Muscle layer of duodenum (tissue), 2 donors: ENCODE results near the gene RGL2.
"Not testable (repeated sequence)": the region's sequence is repeated elsewhere in the genome, so short reads cannot be mapped to it uniquely, and the experiment has no call there.

Experiments
- H3K27ac ChIP-seq: one replicate; pipeline ENCODE4 v1.7.0; 2013; ENCODE audit warnings: mild to moderate bottlenecking, low read length
- H3K27me3 ChIP-seq: one replicate; pipeline ENCODE4 v1.7.0; 2013; ENCODE audit warnings: low read depth, mild to moderate bottlenecking, control low read depth, low read length
- H3K36me3 ChIP-seq, 2 donors: one replicate each; pipeline ENCODE4 v1.7.0; 2013; ENCODE audit warnings: low read length in 2 of 2, control low read depth in 1 of 2, mild to moderate bottlenecking in 1 of 2; ENCODE audit not compliant: insufficient read depth in 2 of 2, control insufficient read depth in 1 of 2
- H3K4me1 ChIP-seq, 2 donors: one replicate each; pipeline ENCODE4 v1.7.0; 2013; ENCODE audit warnings: low read length in 2 of 2, mild to moderate bottlenecking in 2 of 2, control low read depth in 1 of 2, moderate library complexity in 1 of 2; ENCODE audit not compliant: insufficient read depth in 2 of 2, control insufficient read depth in 1 of 2
- H3K4me3 ChIP-seq, 2 donors: one replicate each; pipeline ENCODE4 v1.7.0; 2013; ENCODE audit warnings: low read length in 2 of 2, low read depth in 1 of 2, mild to moderate bottlenecking in 1 of 2
- H3K9me3 ChIP-seq, 2 donors: one replicate each; pipeline ENCODE4 v1.7.0; 2013; ENCODE audit warnings: low read length in 2 of 2, control low read depth in 1 of 2, mild to moderate bottlenecking in 1 of 2; ENCODE audit not compliant: control insufficient read depth in 1 of 2
- donor health status: healthy.

Gene RGL2

GRCh38 chr6:33288921-33289783, 9.6 kb downstream of the RGL2 start, which contains the start of the genes PFDN6 and WDR46:
TSS of gene PFDN6 (plus strand) at chr6:33289601. CDS start at chr6:33289857, 256 bp downstream.
TSS of gene WDR46 (minus strand) at chr6:33289239. CDS start at chr6:33289170, 69 bp downstream.
- Histone ChIP-seq H3K9me3 (no peaks in the 10 kb centered on the region), H3K4me3 (peak within 1 kb of the TSS; percentile 97 to 99), H3K27me3 (no peaks in the 10 kb centered on the region), H3K27ac (peak within 1 kb of the TSS; percentile 92), H3K36me3 (peaks cover 22 to 59% of the 10 kb centered on the region in 2 donors), H3K4me1 (peaks cover 14 to 23% of the 10 kb centered on the region in 2 donors)

GRCh38 chr6:33288141-33288920, 10.4 kb downstream of the RGL2 start:
- peaks cover 19 to 57% of the 10 kb centered on the region in 2 donors for H3K36me3 ChIP-seq
- H3K4me3 ChIP-seq, result peak overlapping the region; percentile 97 to 99
- peak overlapping the region; percentile 92 for H3K27ac ChIP-seq
- no peaks in the 10 kb centered on the region for H3K9me3 ChIP-seq
- H3K27me3 ChIP-seq, result no peaks in the 10 kb centered on the region
- H3K4me1 ChIP-seq, result peaks cover 14 to 23% of the 10 kb centered on the region in 2 donors

- Histone ChIP-seq H3K4me3 (peak overlapping the region in 1 of 2 donors; percentile 99), H3K4me1 (peaks cover 14 to 23% of the 10 kb centered on the region in 2 donors)
Observed at GRCh38 chr6:33286946-33287914, 11.5 kb downstream of the RGL2 start.

GRCh38 chr6:33285214-33285613, 13.5 kb downstream of the RGL2 start:
- H3K27ac ChIP-seq, H3K9me3 ChIP-seq, H3K27me3 ChIP-seq, H3K4me3 ChIP-seq: not testable (repeated sequence)
- H3K36me3 ChIP-seq, result peaks cover 18 to 58% of the 10 kb centered on the region in 2 donors
- peaks cover 12 to 18% of the 10 kb centered on the region in 2 donors for H3K4me1 ChIP-seq

More at GRCh38 chr6:33286946-33287914, 11.5 kb downstream of the RGL2 start:
- peaks cover 17 to 54% of the 10 kb centered on the region in 2 donors for H3K36me3 ChIP-seq
- no peaks in the 10 kb centered on the region for H3K9me3 ChIP-seq
- H3K27ac ChIP-seq, result no peak overlapping the region
- H3K27me3 ChIP-seq, result no peaks in the 10 kb centered on the region

GRCh38 chr6:33280539-33280938, 18.2 kb downstream of the RGL2 start:
- no peak overlapping the region for H3K4me3 ChIP-seq
- no peaks in the 10 kb centered on the region for H3K9me3 ChIP-seq
- H3K36me3 ChIP-seq, result peaks cover 17 to 68% of the 10 kb centered on the region in 2 donors
- H3K4me1 ChIP-seq, result peaks cover 4 to 37% of the 10 kb centered on the region in 2 donors
- no peak overlapping the region for H3K27ac ChIP-seq
- H3K27me3 ChIP-seq, result no peaks in the 10 kb centered on the region

- Histone ChIP-seq H3K4me1 (peaks cover 4 to 42% of the 10 kb centered on the region in 2 donors), H3K27me3 (no peaks in the 10 kb centered on the region), H3K36me3 (peaks cover 22 to 71% of the 10 kb centered on the region in 2 donors), H3K9me3 (no peaks in the 10 kb centered on the region), H3K4me3 (no peak overlapping the region), H3K27ac (no peak overlapping the region)
Observed at GRCh38 chr6:33279971-33280511, 18.7 kb downstream of the RGL2 start.

GRCh38 chr6:33279257-33279695, 19.5 kb downstream of the RGL2 start:
- Histone ChIP-seq H3K4me1 (peaks cover 4 to 50% of the 10 kb centered on the region in 2 donors), H3K27ac (no peak overlapping the region), H3K36me3 (peaks cover 30 to 69% of the 10 kb centered on the region in 2 donors), H3K4me3 (no peak overlapping the region), H3K9me3 (no peaks in the 10 kb centered on the region), H3K27me3 (no peaks in the 10 kb centered on the region)

- Histone ChIP-seq H3K4me3 (no peak overlapping the region), H3K27me3 (no peaks in the 10 kb centered on the region), H3K27ac (no peak overlapping the region), H3K36me3 (peaks cover 32 to 66% of the 10 kb centered on the region in 2 donors), H3K9me3 (no peaks in the 10 kb centered on the region), H3K4me1 (peaks cover 4 to 55% of the 10 kb centered on the region in 2 donors)
Observed at GRCh38 chr6:33278810-33279209, 19.9 kb downstream of the RGL2 start.

- peaks cover 32 to 62% of the 10 kb centered on the region in 2 donors for H3K36me3 ChIP-seq
Observed at GRCh38 chr6:33278392-33278741, 20.4 kb downstream of the RGL2 start.

GRCh38 chr6:33277663-33278391, 20.9 kb downstream of the RGL2 start:
- H3K27me3 ChIP-seq, result no peaks in the 10 kb centered on the region
- H3K36me3 ChIP-seq, result peaks cover 36 to 62% of the 10 kb centered on the region in 2 donors
- no peaks in the 10 kb centered on the region for H3K9me3 ChIP-seq
- H3K27ac ChIP-seq, result peak overlapping the region; percentile 74
- peak overlapping the region; percentile 68 to 85 for H3K4me3 ChIP-seq
- peaks cover 11 to 64% of the 10 kb centered on the region in 2 donors for H3K4me1 ChIP-seq

More at GRCh38 chr6:33278392-33278741, 20.4 kb downstream of the RGL2 start:
- no peaks in the 10 kb centered on the region for H3K27me3 ChIP-seq
- H3K9me3 ChIP-seq, result no peaks in the 10 kb centered on the region
- no peak overlapping the region for H3K4me3 ChIP-seq
- no peak overlapping the region for H3K27ac ChIP-seq
- peaks cover 6 to 59% of the 10 kb centered on the region in 2 donors for H3K4me1 ChIP-seq
